Ascending aorta (tissue), 2 donors: Measurements from ENCODE around the gene CCNK. TPM values are rescaled to one million over a fixed set of nuclear protein-coding genes. Genes with fewer than 3 reads are reported as not detected.

Experiments
- DNase-seq, 2 donors: peaks; one replicate each; pipeline ENCODE4 v3.0.0-alpha.2; 2019; ENCODE audit warnings: low spot score in 2 of 2
- H3K27ac ChIP-seq, 2 donors: fragments of 200-600 bp; sonication (generic); one replicate each; pipeline ENCODE4 v1.5.1; 2016 to 2017; ENCODE audit warnings: mild to moderate bottlenecking in 1 of 2
- H3K27me3 ChIP-seq: fragments of 200-600 bp; sonication (generic); one replicate; pipeline ENCODE4 v1.5.1; 2017
- H3K36me3 ChIP-seq, 2 donors: fragments of 200-600 bp; sonication (generic); one replicate each; pipeline ENCODE4 v1.5.1; 2016
- H3K4me1 ChIP-seq, 2 donors: fragments of 200-600 bp; sonication (generic); one replicate each; pipeline ENCODE4 v1.5.1; 2016 to 2017; ENCODE audit warnings: mild to moderate bottlenecking in 1 of 2
- H3K4me3 ChIP-seq, 2 donors: fragments of 200-600 bp; sonication (generic); one replicate each; pipeline ENCODE4 v1.5.1; 2016 to 2017; ENCODE audit warnings: mild to moderate bottlenecking in 1 of 2
- H3K9me3 ChIP-seq, 2 donors: fragments of 200-600 bp; sonication (generic); one replicate each; pipeline ENCODE4 v1.5.1; 2016
- CTCF ChIP-seq, 3 experiments: fragments of 200-600 bp in 2 of 3; fragments of 450-650 bp in 1 of 3; sonication (generic) in 2 of 3; IDR thresholded peaks; one replicate each; pipeline ENCODE4 v1.5.1; 2016 to 2019; ENCODE audit warnings: antibody characterized with exemption in 3 of 3, mild to moderate bottlenecking in 1 of 3, moderate library complexity in 1 of 3
- intact Hi-C: fragments of 100-400 bp; cut with DNase I; formaldehyde crosslinking; loops from one replicate; pipeline ENCODE4 v1.15.1; 2023
- total RNA-seq: library from RNA; depleted of rRNA; stranded (reverse); fragments of >200 nt; gene quantifications from one replicate; pipeline ENCODE4 v1.1.0, GENCODE V29; 2016

Gene CCNK
- total RNA-seq, 1 donor from 2014 or later = 21.9 TPM

- Histone ChIP-seq H3K27me3 (no peaks in the 10 kb centered on the region), H3K36me3 (no peaks in the 10 kb centered on the region), H3K27ac (no peak overlapping the region), H3K9me3 (no peaks in the 10 kb centered on the region), H3K4me1 (no peaks in the 10 kb centered on the region), H3K4me3 (no peak overlapping the region)
- DNase-seq = no peak
- intact Hi-C loops = no loop called here
- no peak for TF ChIP-seq CTCF (IDR thresholded peaks at IDR 0.05)
These were observed 40.8 kb downstream of the CCNK start for GRCh38 chr14:99522025-99522401.

- Histone ChIP-seq H3K27me3 (no peaks in the 10 kb centered on the region), H3K27ac (no peak overlapping the region), H3K9me3 (no peaks in the 10 kb centered on the region), H3K4me3 (no peak overlapping the region), H3K36me3 (no peaks in the 10 kb centered on the region), H3K4me1 (no peaks in the 10 kb centered on the region)
- intact Hi-C loops = no loop called here
- TF ChIP-seq CTCF (IDR thresholded peaks at IDR 0.05) = no peak
- DNase-seq = no peak
These were observed 41.3 kb downstream of the CCNK start for GRCh38 chr14:99522457-99522891.

GRCh38 chr14:99522934-99523703, 41.9 kb downstream of the CCNK start:
- Histone ChIP-seq H3K4me3 (no peak overlapping the region), H3K4me1 (no peaks in the 10 kb centered on the region), H3K9me3 (no peaks in the 10 kb centered on the region), H3K27me3 (no peaks in the 10 kb centered on the region), H3K36me3 (no peaks in the 10 kb centered on the region), H3K27ac (no peak overlapping the region)
- no peak for TF ChIP-seq CTCF (IDR thresholded peaks at IDR 0.05)
- DNase-seq = no peak
- intact Hi-C loops = no loop called here

- intact Hi-C loops = no loop called here
- TF ChIP-seq CTCF (IDR thresholded peaks at IDR 0.05) = no peak
- DNase-seq = no peak
- no peak overlapping the region for H3K27ac ChIP-seq
- H3K4me1 ChIP-seq = no peaks in the 10 kb centered on the region
- no peaks in the 10 kb centered on the region for H3K27me3 ChIP-seq
- no peaks in the 10 kb centered on the region for H3K36me3 ChIP-seq
- H3K4me3 ChIP-seq = no peak overlapping the region
- no peaks in the 10 kb centered on the region for H3K9me3 ChIP-seq
These were observed 42.5 kb downstream of the CCNK start for GRCh38 chr14:99523704-99524055.

GRCh38 chr14:99524091-99524661, 43.0 kb downstream of the CCNK start:
- no peak for TF ChIP-seq CTCF (IDR thresholded peaks at IDR 0.05)
- Histone ChIP-seq H3K9me3 (no peaks in the 10 kb centered on the region), H3K27me3 (no peaks in the 10 kb centered on the region), H3K4me1 (no peaks in the 10 kb centered on the region), H3K4me3 (no peak overlapping the region), H3K27ac (no peak overlapping the region), H3K36me3 (no peaks in the 10 kb centered on the region)
- no peak for DNase-seq
- intact Hi-C loops = no loop called here
